ENCODE results near the gene MICAL2.

Gene MICAL2

GRCh38 chr11:12200991-12201985 is 90.9 kb downstream of the MICAL2 start:
- TF ChIP-seq CTCF (IDR thresholded peaks at IDR 0.05; ENCODE audit: low read depth, low read length, missing control alignments): no peak
- H3K4me3 ChIP-seq (ENCODE audit: low read depth, low read length): no peak overlapping the region
- no peak for DNase-seq (ENCODE audit: low read depth)

GRCh38 chr11:12202661-12203310 is 92.4 kb downstream of the MICAL2 start:
- H3K4me3 ChIP-seq (ENCODE audit: low read depth, low read length): no peak overlapping the region
- no peak for DNase-seq (ENCODE audit: low read depth)
- TF ChIP-seq CTCF (IDR thresholded peaks at IDR 0.05; ENCODE audit: low read depth, low read length, missing control alignments): no peak

GRCh38 chr11:12204506-12204905 is 94.1 kb downstream of the MICAL2 start:
- no peak for TF ChIP-seq CTCF (IDR thresholded peaks at IDR 0.05; ENCODE audit: low read depth, low read length, missing control alignments)
- no peak for DNase-seq (ENCODE audit: low read depth)
- no peak overlapping the region for H3K4me3 ChIP-seq (ENCODE audit: low read depth, low read length)

- no peak for DNase-seq (ENCODE audit: low read depth)
- no peak for TF ChIP-seq CTCF (IDR thresholded peaks at IDR 0.05; ENCODE audit: low read depth, low read length, missing control alignments)
- H3K4me3 ChIP-seq (ENCODE audit: low read depth, low read length): no peak overlapping the region
Observed at GRCh38 chr11:12205330-12205729, 94.9 kb downstream of the MICAL2 start.

- H3K4me3 ChIP-seq (ENCODE audit: low read depth, low read length): no peak overlapping the region
- TF ChIP-seq CTCF (IDR thresholded peaks at IDR 0.05; ENCODE audit: low read depth, low read length, missing control alignments): no peak
- DNase-seq (ENCODE audit: low read depth): no peak
Observed at GRCh38 chr11:12206529-12206928, 96.1 kb downstream of the MICAL2 start.

GRCh38 chr11:12207384-12208150 is 97.2 kb downstream of the MICAL2 start:
- H3K4me3 ChIP-seq (ENCODE audit: low read depth, low read length): no peak overlapping the region
- no peak for TF ChIP-seq CTCF (IDR thresholded peaks at IDR 0.05; ENCODE audit: low read depth, low read length, missing control alignments)
- peak; percentile 24 for DNase-seq (ENCODE audit: low read depth)

All from GM12864 (cell line).